H9 (cell line): Measurements from ENCODE around the gene SDHAF3. TPM values are rescaled to one million over a fixed set of nuclear protein-coding genes. Genes with fewer than 3 reads are reported as not detected.

Source experiments
- DNase-seq: peaks from one replicate; pipeline ENCODE4 v3.0.0-alpha.2; 2017
- H2AFZ ChIP-seq: one replicate; pipeline ENCODE4 v1.6.1; 2013; ENCODE audit warnings: mild to moderate bottlenecking, low read length, control low read depth, moderate library complexity
- H2AK5ac ChIP-seq: 2 replicates; pipeline ENCODE4 v1.6.1; 2013; ENCODE audit warnings: low read length, control low read depth, mixed read lengths; ENCODE audit not compliant: insufficient read length
- H2BK120ac ChIP-seq: one replicate; pipeline ENCODE4 v1.6.1; 2013; ENCODE audit warnings: low read depth, mild to moderate bottlenecking, low read length, control low read depth, inconsistent platforms; ENCODE audit not compliant: poor library complexity, severe bottlenecking
- H2BK12ac ChIP-seq: 2 replicates; pipeline ENCODE4 v1.6.1; 2013; ENCODE audit warnings: low read length, control low read depth, mixed read lengths, low read depth; ENCODE audit not compliant: insufficient read length
- H2BK15ac ChIP-seq: 2 replicates; pipeline ENCODE4 v1.6.1; 2013; ENCODE audit warnings: low read depth, low read length, control low read depth
- H2BK20ac ChIP-seq: one replicate; pipeline ENCODE4 v1.6.1; 2013; ENCODE audit warnings: low read depth, mild to moderate bottlenecking, low read length, control low read depth, inconsistent platforms; ENCODE audit not compliant: poor library complexity, severe bottlenecking
- H2BK5ac ChIP-seq: 2 replicates; pipeline ENCODE4 v1.6.1; 2013; ENCODE audit warnings: low read length, control low read depth, mixed read lengths; ENCODE audit not compliant: insufficient read length
- H3K14ac ChIP-seq: 2 replicates; pipeline ENCODE4 v1.6.1; 2013; ENCODE audit warnings: low read length, control low read depth; ENCODE audit not compliant: insufficient read depth
- H3K18ac ChIP-seq: 2 replicates; pipeline ENCODE4 v1.6.1; 2013; ENCODE audit warnings: low read depth, mild to moderate bottlenecking, mixed read lengths, low read length, control low read depth; ENCODE audit not compliant: insufficient read length
- H3K23ac ChIP-seq: 2 replicates; pipeline ENCODE4 v1.6.1; 2013; ENCODE audit warnings: low read length, control low read depth, mixed read lengths, low read depth; ENCODE audit not compliant: insufficient read length
- H3K23me2 ChIP-seq: 2 replicates; pipeline ENCODE4 v1.6.1; 2013; ENCODE audit warnings: low read depth, mild to moderate bottlenecking, mixed read lengths, low read length, control low read depth; ENCODE audit not compliant: insufficient read length, poor library complexity, severe bottlenecking
- H3K27ac ChIP-seq: 2 replicates; pipeline ENCODE4 v1.5.1; 2013; ENCODE audit warnings: low read length, control low read depth, mixed read lengths, low read depth; ENCODE audit not compliant: insufficient read length
- H3K27me3 ChIP-seq: 2 replicates; pipeline ENCODE4 v1.6.1; 2013; ENCODE audit warnings: low read length, control low read depth, inconsistent platforms; ENCODE audit not compliant: insufficient read depth
- H3K4ac ChIP-seq: 2 replicates; pipeline ENCODE4 v1.6.1; 2013; ENCODE audit warnings: low read depth, mild to moderate bottlenecking, control low read depth, inconsistent platforms, low read length, moderate library complexity
- H3K4me1 ChIP-seq: 2 replicates; pipeline ENCODE4 v1.6.1; 2013; ENCODE audit warnings: low read length, control low read depth, inconsistent platforms; ENCODE audit not compliant: insufficient read depth
- H3K4me2 ChIP-seq: 2 replicates; pipeline ENCODE4 v1.6.1; 2013; ENCODE audit warnings: low read length, control low read depth, mixed read lengths; ENCODE audit not compliant: insufficient read length, insufficient read depth
- H3K56ac ChIP-seq: 2 replicates; pipeline ENCODE4 v1.6.1; 2013; ENCODE audit warnings: low read depth, mild to moderate bottlenecking, mixed read lengths, low read length, control low read depth; ENCODE audit not compliant: insufficient read length
- H3K79me1 ChIP-seq: 2 replicates; pipeline ENCODE4 v1.6.1; 2013; ENCODE audit warnings: low read depth, mild to moderate bottlenecking, moderate library complexity, low read length, control low read depth, inconsistent platforms; ENCODE audit not compliant: insufficient read depth, poor library complexity, severe bottlenecking
- H3K79me2 ChIP-seq: 2 replicates; pipeline ENCODE4 v1.6.1; 2013; ENCODE audit warnings: low read length, control low read depth, inconsistent platforms; ENCODE audit not compliant: insufficient read depth
- H3K9ac ChIP-seq: 2 replicates; pipeline ENCODE4 v1.6.1; 2013; ENCODE audit warnings: low read length, control low read depth, mixed read lengths; ENCODE audit not compliant: insufficient read length; ENCODE audit errors: extremely low read depth
- H3K9me3 ChIP-seq: one replicate; pipeline ENCODE4 v1.6.1; 2013; ENCODE audit warnings: low read depth, low read length, inconsistent platforms; ENCODE audit not compliant: control insufficient read depth
- H3T11ph ChIP-seq: one replicate; pipeline ENCODE4 v1.6.1; 2013; ENCODE audit warnings: mild to moderate bottlenecking, low read length, control low read depth, inconsistent platforms
- H4K20me1 ChIP-seq: one replicate; pipeline ENCODE4 v1.6.1; 2013; ENCODE audit not compliant: control insufficient read depth, insufficient read length, insufficient read depth
- H4K5ac ChIP-seq: 2 replicates; pipeline ENCODE4 v1.6.1; 2013; ENCODE audit warnings: low read depth, mild to moderate bottlenecking, mixed read lengths, low read length, control low read depth; ENCODE audit not compliant: insufficient read length
- H4K8ac ChIP-seq: replicated peaks from 2 replicates; pipeline ENCODE4 v1.6.1; 2013; ENCODE audit warnings: low read length, control low read depth, mixed read lengths, low read depth; ENCODE audit not compliant: insufficient read length
- H4K91ac ChIP-seq: 2 replicates; pipeline ENCODE4 v1.6.1; 2013; ENCODE audit warnings: low read depth, mild to moderate bottlenecking, moderate library complexity, mixed read lengths, low read length, control low read depth; ENCODE audit not compliant: insufficient read length
- H3K27ac Mint-ChIP-seq, 3 experiments: 2 replicates in 2 of 3; 3 replicates in 1 of 3; pipeline ENCODE4 v1.8.0; 2020 to 2021; ENCODE audit warnings: mixed read lengths in 3 of 3, mild to moderate bottlenecking in 1 of 3, moderate library complexity in 1 of 3
- H3K27me3 Mint-ChIP-seq: 2 replicates; pipeline ENCODE4 v1.8.0; 2021; ENCODE audit warnings: low read depth, mild to moderate bottlenecking, moderate library complexity, mixed read lengths
- H3K36me3 Mint-ChIP-seq, 3 experiments: 2 replicates in 2 of 3; 3 replicates in 1 of 3; pipeline ENCODE4 v1.8.0; 2020 to 2021; ENCODE audit warnings: low read depth in 3 of 3, mixed read lengths in 3 of 3; ENCODE audit not compliant: insufficient read depth in 1 of 3
- H3K4me1 Mint-ChIP-seq, 2 experiments: 2 replicates each; pipeline ENCODE4 v1.8.0; 2020; ENCODE audit warnings: mixed read lengths in 2 of 2
- H3K4me3 Mint-ChIP-seq, 2 experiments: 2 replicates in 1 of 2; 3 replicates in 1 of 2; pipeline ENCODE4 v1.8.0; 2020 to 2021; ENCODE audit warnings: mild to moderate bottlenecking in 2 of 2, mixed read lengths in 2 of 2, moderate library complexity in 1 of 2
- H3K9me3 Mint-ChIP-seq, 2 experiments: 2 replicates in 1 of 2; 3 replicates in 1 of 2; pipeline ENCODE4 v1.8.0; 2020; ENCODE audit warnings: mild to moderate bottlenecking in 2 of 2, mixed read lengths in 2 of 2, moderate library complexity in 1 of 2
- WGBS: extraction: QIAGEN DNeasy Blood & Tissue Kit; methylation state at CpG from one replicate; pipeline ENCODE4 v1.1.7; 2013; ENCODE audit warnings: missing lambda C conversion rate, low lambda C conversion rate, mixed read lengths; ENCODE audit not compliant: insufficient read length; ENCODE audit errors: extremely low coverage; 5-methylcytosine and 5-hydroxymethylcytosine counted together
- total RNA-seq: library from RNA; stranded (reverse); gene quantifications from 2 replicates; pipeline ENCODE4 v1.2.1, GENCODE V29; 2021
- TF ChIP-seq, protein P1 (sequence below): fragments of 200-600 bp; sonication (generic); conservative IDR thresholded peaks from 3 replicates; pipeline ENCODE4 v1.8.0; 2021; ENCODE audit warnings: antibody characterized with exemption, mild to moderate bottlenecking

Gene SDHAF3
- total RNA-seq, 1 experiment from 2014 or later, result 14.1 TPM

DNA sequence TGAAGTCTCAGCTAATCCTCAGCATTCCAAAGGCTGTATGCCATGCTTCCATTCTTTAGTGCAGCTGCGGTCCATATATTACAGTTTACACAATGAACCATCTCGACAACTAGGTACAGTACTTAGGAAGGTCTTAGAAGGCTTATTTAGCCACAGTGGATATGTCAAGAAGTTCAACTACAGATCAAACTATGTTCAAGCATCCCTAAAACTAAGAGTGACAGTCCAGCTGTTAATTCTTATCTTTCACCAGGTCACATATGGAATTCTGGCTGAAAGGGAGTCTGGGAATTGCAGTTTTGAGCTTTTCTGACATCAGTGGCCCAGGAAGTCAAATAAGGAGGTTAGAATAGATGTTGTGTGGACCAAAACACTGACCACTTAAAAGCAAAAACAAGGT lies 106.8 kb downstream of the SDHAF3 start:
- H3K18ac ChIP-seq, result no peak overlapping the region
- peaks cover 2% of the 10 kb centered on the region; the same call in 1 of the 2 replicates for H3K4me1 ChIP-seq
- no peak overlapping the region for H3K27ac ChIP-seq
- H3K79me1 ChIP-seq, result no peaks in the 10 kb centered on the region
- no peak overlapping the region for H3K9ac ChIP-seq
- Mint-ChIP-seq H3K27me3 (no peaks in the 10 kb centered on the region; the same call in none of the 2 replicates), H3K9me3 (no peaks in the 10 kb centered on the region), H3K36me3 (peaks cover 0 to 2% (median 0%) of the 10 kb centered on the region in 3 experiments; a peak in 1 of 7 replicates), H3K27ac (no peak overlapping the region), H3K4me3 (no peak overlapping the region), H3K4me1 (peaks cover 6 to 7% of the 10 kb centered on the region in 2 experiments)
- no peaks in the 10 kb centered on the region for H3K79me2 ChIP-seq
- no peak overlapping the region for H3K14ac ChIP-seq
- no peak overlapping the region for H3K23ac ChIP-seq
- no peaks in the 10 kb centered on the region for H3K9me3 ChIP-seq
- H4K91ac ChIP-seq, result no peak overlapping the region
- no peaks in the 10 kb centered on the region for H3K23me2 ChIP-seq
- H3K56ac ChIP-seq, result no peak overlapping the region
- no peak overlapping the region for H2BK20ac ChIP-seq
- no peak overlapping the region for H3K4ac ChIP-seq
- no CpG with 5 or more reads among the region's 2 CpGs for whole genome bisulfite sequencing
- no peak overlapping the region for H2BK5ac ChIP-seq
- H2AK5ac ChIP-seq, result no peak overlapping the region
- no peak overlapping the region for H2BK12ac ChIP-seq
- H3K27me3 ChIP-seq, result no peaks in the 10 kb centered on the region
- H3T11ph ChIP-seq, result no peak overlapping the region
- TF ChIP-seq, protein P1, sequence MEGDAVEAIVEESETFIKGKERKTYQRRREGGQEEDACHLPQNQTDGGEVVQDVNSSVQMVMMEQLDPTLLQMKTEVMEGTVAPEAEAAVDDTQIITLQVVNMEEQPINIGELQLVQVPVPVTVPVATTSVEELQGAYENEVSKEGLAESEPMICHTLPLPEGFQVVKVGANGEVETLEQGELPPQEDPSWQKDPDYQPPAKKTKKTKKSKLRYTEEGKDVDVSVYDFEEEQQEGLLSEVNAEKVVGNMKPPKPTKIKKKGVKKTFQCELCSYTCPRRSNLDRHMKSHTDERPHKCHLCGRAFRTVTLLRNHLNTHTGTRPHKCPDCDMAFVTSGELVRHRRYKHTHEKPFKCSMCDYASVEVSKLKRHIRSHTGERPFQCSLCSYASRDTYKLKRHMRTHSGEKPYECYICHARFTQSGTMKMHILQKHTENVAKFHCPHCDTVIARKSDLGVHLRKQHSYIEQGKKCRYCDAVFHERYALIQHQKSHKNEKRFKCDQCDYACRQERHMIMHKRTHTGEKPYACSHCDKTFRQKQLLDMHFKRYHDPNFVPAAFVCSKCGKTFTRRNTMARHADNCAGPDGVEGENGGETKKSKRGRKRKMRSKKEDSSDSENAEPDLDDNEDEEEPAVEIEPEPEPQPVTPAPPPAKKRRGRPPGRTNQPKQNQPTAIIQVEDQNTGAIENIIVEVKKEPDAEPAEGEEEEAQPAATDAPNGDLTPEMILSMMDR, result no peak
- no peak overlapping the region for H2BK120ac ChIP-seq
- no peaks in the 10 kb centered on the region for H4K20me1 ChIP-seq
- DNase-seq, result no peak
- no peak overlapping the region for H4K8ac ChIP-seq
- no peak overlapping the region for H3K4me2 ChIP-seq
- no peak overlapping the region for H4K5ac ChIP-seq
- no peak overlapping the region for H2BK15ac ChIP-seq
- H2AFZ ChIP-seq, result no peak overlapping the region
